WTC11 (cell line): Measurements from ENCODE around the gene CYP26A1. TPM values are rescaled to one million over a fixed set of nuclear protein-coding genes. Genes with fewer than 3 reads are reported as not detected.
"Not testable (repeated sequence)": the region's sequence is repeated elsewhere in the genome, so short reads cannot be mapped to it uniquely, and the experiment has no call there.

Experiments used
- ATAC-seq: fragments of 200-7000 bp; cut with Tn5 transposase; 2 replicates; pipeline ENCODE4 v1.10.0; 2021; ENCODE audit warnings: mild to moderate bottlenecking, moderate library complexity
- CTCF ChIA-PET: fragments of 300-600 bp; sonication (Branson Sonifier 250); formaldehyde crosslinking; loops from one replicate; lab custom pipeline; 2021; ENCODE audit warnings: antibody characterized with exemption; lab: Charles Lee
- POLR2A ChIA-PET: fragments of 350-600 bp; sonication (Branson Sonifier 250); formaldehyde crosslinking; loops from one replicate; lab custom pipeline; 2021; ENCODE audit warnings: antibody characterized with exemption; lab: Charles Lee
- DNase-seq: peaks from one replicate; pipeline ENCODE4 v3.0.0; 2021; ENCODE audit warnings: low spot score
- H3K27ac Mint-ChIP-seq: 2 replicates; pipeline ENCODE4 v1.8.0; 2021; ENCODE audit warnings: mixed read lengths
- H3K27me3 Mint-ChIP-seq: 2 replicates; pipeline ENCODE4 v1.8.0; 2021; ENCODE audit warnings: low read depth, mild to moderate bottlenecking, moderate library complexity, mixed read lengths
- H3K36me3 Mint-ChIP-seq: 2 replicates; pipeline ENCODE4 v1.8.0; 2021; ENCODE audit warnings: mixed read lengths
- H3K4me1 Mint-ChIP-seq: 2 replicates; pipeline ENCODE4 v1.8.0; 2022; ENCODE audit warnings: mixed read lengths
- H3K4me3 Mint-ChIP-seq: 2 replicates; pipeline ENCODE4 v1.8.0; 2021; ENCODE audit warnings: mild to moderate bottlenecking, moderate library complexity, mixed read lengths
- H3K9me3 Mint-ChIP-seq: 2 replicates; pipeline ENCODE4 v1.8.0; 2021; ENCODE audit warnings: mixed read lengths
- AR ChIP-seq: fragments of 250-450 bp; sonication (Bioruptor Pico); IDR thresholded peaks from 2 replicates; pipeline ENCODE4 v1.9.0; 2021; ENCODE audit warnings: mild to moderate bottlenecking
- ATF2 ChIP-seq: sonication (generic); formaldehyde crosslinking; IDR thresholded peaks from 2 replicates; pipeline ENCODE4 v1.8.1; 2022; ENCODE audit warnings: low read depth, missing genetic modification reagents, borderline replicate concordance
- ATF3 ChIP-seq: sonication (generic); formaldehyde crosslinking; conservative IDR thresholded peaks from 2 replicates; pipeline ENCODE4 v1.8.1; 2022; ENCODE audit warnings: mild to moderate bottlenecking, missing genetic modification reagents
- ATF6 ChIP-seq: sonication (generic); formaldehyde crosslinking; IDR thresholded peaks from 2 replicates; pipeline ENCODE4 v1.8.1; 2023; ENCODE audit warnings: mild to moderate bottlenecking, missing genetic modification reagents
- CDX4 ChIP-seq: fragments of 250-450 bp; sonication (Bioruptor Pico); IDR thresholded peaks from 2 replicates; pipeline ENCODE4 v1.9.0; 2021; ENCODE audit warnings: moderate library complexity, mild to moderate bottlenecking, inconsistent platforms, borderline replicate concordance
- E2F1 ChIP-seq: sonication (generic); formaldehyde crosslinking; IDR thresholded peaks from 2 replicates; pipeline ENCODE4 v1.8.0; 2022; ENCODE audit warnings: mild to moderate bottlenecking, missing genetic modification reagents
- FOXP4 ChIP-seq: sonication (generic); formaldehyde crosslinking; IDR thresholded peaks from 2 replicates; pipeline ENCODE4 v1.8.0; 2022; ENCODE audit warnings: mild to moderate bottlenecking, missing genetic modification reagents
- JAZF1 ChIP-seq: fragments of 250-450 bp; sonication (Bioruptor Pico); IDR thresholded peaks from 2 replicates; pipeline ENCODE4 v1.9.0; 2021; ENCODE audit warnings: moderate library complexity, mild to moderate bottlenecking, inconsistent platforms
- KAT7 ChIP-seq: sonication (generic); formaldehyde crosslinking; IDR thresholded peaks from 2 replicates; pipeline ENCODE4 v1.8.1; 2023; ENCODE audit warnings: missing genetic modification reagents, mild to moderate bottlenecking, borderline replicate concordance
- MAX ChIP-seq: sonication (generic); formaldehyde crosslinking; IDR thresholded peaks from 2 replicates; pipeline ENCODE4 v1.8.0; 2022; ENCODE audit warnings: mild to moderate bottlenecking, missing genetic modification reagents
- NFATC4 ChIP-seq: fragments of 250-450 bp; sonication (Bioruptor Pico); IDR thresholded peaks from 2 replicates; pipeline ENCODE4 v1.9.0; 2021; ENCODE audit warnings: mild to moderate bottlenecking
- STAT6 ChIP-seq: sonication (generic); formaldehyde crosslinking; conservative IDR thresholded peaks from 2 replicates; pipeline ENCODE4 v1.8.1; 2023; ENCODE audit warnings: mild to moderate bottlenecking, low read depth, missing genetic modification reagents, moderate library complexity
- TCF7 ChIP-seq: sonication (generic); formaldehyde crosslinking; IDR thresholded peaks from 2 replicates; pipeline ENCODE4 v1.8.0; 2022; ENCODE audit warnings: mild to moderate bottlenecking, low read depth, missing genetic modification reagents, moderate library complexity
- ZNF396 ChIP-seq: fragments of 250-450 bp; sonication (Bioruptor Pico); IDR thresholded peaks from 2 replicates; pipeline ENCODE4 v1.8.0; 2021; ENCODE audit warnings: mild to moderate bottlenecking, moderate library complexity, borderline replicate concordance
- ZNF512 ChIP-seq: sonication (generic); formaldehyde crosslinking; IDR thresholded peaks from 2 replicates; pipeline ENCODE4 v1.8.1; 2022; ENCODE audit warnings: missing genetic modification reagents, borderline replicate concordance
- ZNF671 ChIP-seq: fragments of 250-450 bp; sonication (Bioruptor Pico); IDR thresholded peaks from 2 replicates; pipeline ENCODE4 v1.8.0; 2021; ENCODE audit warnings: mild to moderate bottlenecking
- total RNA-seq: library from RNA; stranded (reverse); gene quantifications from 3 replicates; pipeline ENCODE4 v1.2.3, GENCODE V29; 2021

The CYP26A1 gene
- total RNA-seq, 1 experiment from 2014 or later = 3.4 TPM

GRCh38 chr10:93099670-93100069 lies 26.0 kb downstream of the CYP26A1 start:
- H3K36me3 Mint-ChIP-seq = peaks cover 4% of the 10 kb centered on the region; the same call in 1 of the 2 replicates
- ATAC-seq = no peak
- no peak overlapping the region for H3K27ac Mint-ChIP-seq
- TF ChIP-seq ATF6 (no peak), ATF2 (CRISPR knock-in tag) (no peak), ATF3 (CRISPR knock-in tag) (no peak), E2F1 (CRISPR knock-in tag) (no peak), FOXP4 (CRISPR knock-in tag) (no peak), STAT6 (CRISPR knock-in tag) (no peak), CDX4 (CRISPR knock-in tag) (no peak), ZNF396 (CRISPR knock-in tag) (no peak), MAX (no peak), ZNF671 (CRISPR knock-in tag) (no peak), NFATC4 (CRISPR knock-in tag) (no peak), ZNF512 (CRISPR knock-in tag) (no peak), TCF7 (CRISPR knock-in tag) (no peak), JAZF1 (CRISPR knock-in tag) (no peak), KAT7 (CRISPR knock-in tag) (no peak), AR (no peak)
- peaks cover 17% of the 10 kb centered on the region for H3K9me3 Mint-ChIP-seq
- no peak for DNase-seq
- peaks cover 5% of the 10 kb centered on the region for H3K4me1 Mint-ChIP-seq
- H3K4me3 Mint-ChIP-seq = no peak overlapping the region
- peaks cover 2% of the 10 kb centered on the region; the same call in 1 of the 2 replicates for H3K27me3 Mint-ChIP-seq
- CTCF ChIA-PET = no interaction called here
- POLR2A ChIA-PET = no interaction called here

GRCh38 chr10:93101148-93101547 lies 27.5 kb downstream of the CYP26A1 start:
- DNase-seq, H3K36me3 Mint-ChIP-seq, H3K27ac Mint-ChIP-seq, POLR2A ChIA-PET, H3K4me3 Mint-ChIP-seq, ATAC-seq, H3K27me3 Mint-ChIP-seq, H3K4me1 Mint-ChIP-seq: not testable (repeated sequence)
- CTCF ChIA-PET = interaction anchor here (2.3 kb wide), 1 partner anchor 15 kb away, joined by 11 read pairs; no protein-coding TSS in a partner anchor
- H3K9me3 Mint-ChIP-seq = peaks cover 17% of the 10 kb centered on the region
